GM12878 (cell line): ENCODE results near the gene UTP4. TPM values are rescaled to one million over a fixed set of nuclear protein-coding genes. Genes with fewer than 3 reads are reported as not detected.

Source experiments
- DPF2 ChIP-seq: fragments of 450-650 bp; IDR thresholded peaks from 2 replicates; pipeline ENCODE4 v1.6.1; 2017; ENCODE audit warnings: mild to moderate bottlenecking
- ETV6 ChIP-seq, 2 experiments: fragments of 450-650 bp in 1 of 2; IDR thresholded peaks in 1 of 2; conservative IDR thresholded peaks in 1 of 2; 2 replicates each; pipeline ENCODE4 v1.6.1; 2014; ENCODE audit warnings: antibody characterized with exemption in 1 of 2, borderline replicate concordance in 1 of 2, low read depth in 1 of 2, mild to moderate bottlenecking in 1 of 2, moderate library complexity in 1 of 2
- EZH2 ChIP-seq: IDR thresholded peaks from 2 replicates; pipeline ENCODE4 v1.6.1; 2012; ENCODE audit warnings: low read depth, mild to moderate bottlenecking, control low read depth, inconsistent platforms, low read length, borderline replicate concordance; ENCODE audit not compliant: control insufficient read depth
- HCFC1 ChIP-seq: fragments of 150-350 bp; IDR thresholded peaks from 2 replicates; pipeline ENCODE4 v1.6.1; 2014; ENCODE audit warnings: low read length
- HDAC6 ChIP-seq: fragments of 200-600 bp; sonication (generic); IDR thresholded peaks from one replicate; pipeline ENCODE4 v1.8.0; 2017; ENCODE audit warnings: antibody characterized with exemption; ENCODE audit not compliant: unreplicated experiment
- IKZF2 ChIP-seq, 2 experiments: fragments of 450-650 bp; IDR thresholded peaks; 2 replicates each; pipeline ENCODE4 v1.6.1; 2017; ENCODE audit warnings: mild to moderate bottlenecking in 2 of 2, moderate library complexity in 2 of 2
- KDM1A ChIP-seq: fragments of 200-600 bp; sonication (generic); IDR thresholded peaks from 2 replicates; pipeline ENCODE4 v1.6.1; 2016; ENCODE audit warnings: borderline replicate concordance
- PAX5 ChIP-seq: IDR thresholded peaks from 2 replicates; pipeline ENCODE4 v1.6.1; 2011; ENCODE audit warnings: low read depth, low read length, borderline replicate concordance
- PAX8 ChIP-seq: fragments of 450-650 bp; IDR thresholded peaks from 2 replicates; pipeline ENCODE4 v1.6.1; 2017; ENCODE audit warnings: mild to moderate bottlenecking, moderate library complexity
- RELA ChIP-seq: fragments of 450-650 bp; IDR thresholded peaks from 2 replicates; pipeline ENCODE4 v1.8.0; 2014; ENCODE audit warnings: borderline replicate concordance; ENCODE audit not compliant: partially characterized antibody
- SMARCA5 ChIP-seq: fragments of 450-650 bp; IDR thresholded peaks from 2 replicates; pipeline ENCODE4 v1.6.1; 2017; ENCODE audit warnings: mild to moderate bottlenecking
- STAT1 ChIP-seq: fragments of 450-650 bp; conservative IDR thresholded peaks from 2 replicates; pipeline ENCODE4 v1.6.1; 2014; ENCODE audit warnings: antibody characterized with exemption, mild to moderate bottlenecking
- polyA plus RNA-seq, 11 experiments: library from polyadenylated mRNA; depleted of rRNA in 4 of 11; unstranded in 6 of 11; stranded (reverse) in 5 of 11; fragments of >200 nt; fragmentation: Nextera tagmentation in 4 of 11; fragmentation: Illumina TruSeq in 1 of 11; extraction: Ambion mirVana in 4 of 11; extraction: Trizol in 1 of 11; gene quantifications; 1 replicate in 1 of 11; 2 replicates in 10 of 11; pipeline versions ENCODE4 v1.2.1 to v1.2.3, GENCODE V29; 2011 to 2016; ENCODE audit warnings: inconsistent platforms in 2 of 11, missing spikeins in 2 of 11, low read depth in 1 of 11
- total RNA-seq, 4 experiments: library from RNA; depleted of rRNA in 3 of 4; stranded (reverse); fragments of >200 nt in 3 of 4; fragmentation: Illumina TruSeq in 1 of 4; extraction: Trizol in 1 of 4; gene quantifications; 2 replicates each; pipeline versions ENCODE4 v1.2.1 to v1.2.3, GENCODE V29; 2013 to 2021
- TF ChIP-seq, protein P1 (sequence below): IDR thresholded peaks from 2 replicates; pipeline ENCODE4 v1.6.1; 2011; ENCODE audit warnings: borderline replicate concordance, low read depth, mild to moderate bottlenecking, moderate library complexity, low read length; ENCODE audit not compliant: insufficient read depth, poor library complexity, severe bottlenecking
- TF ChIP-seq, protein P2 (sequence below): fragments of 450-650 bp; IDR thresholded peaks from 2 replicates; pipeline ENCODE4 v1.6.1; 2017; ENCODE audit warnings: mild to moderate bottlenecking, moderate library complexity
- TF ChIP-seq, protein P3 (sequence below): fragments of 450-650 bp; IDR thresholded peaks from 2 replicates; pipeline ENCODE4 v1.6.1; 2017; ENCODE audit warnings: mild to moderate bottlenecking, moderate library complexity
- TF ChIP-seq, protein P4 (sequence below): IDR thresholded peaks from 2 replicates; pipeline ENCODE4 v1.6.1; 2011; ENCODE audit warnings: borderline replicate concordance, low read depth, mild to moderate bottlenecking, moderate library complexity, mixed read lengths, low read length; ENCODE audit not compliant: insufficient read depth; ENCODE audit errors: extremely low read length
- TF ChIP-seq, protein P5 (sequence below): IDR thresholded peaks from 2 replicates; pipeline ENCODE4 v1.6.1; 2011; ENCODE audit warnings: low read depth, low read length, improper control_type of control experiment, borderline replicate concordance

Gene UTP4
- total and polyA plus RNA-seq, 10 of the 15 experiments (the other 5 are each of a cell fraction or from before 2014, with no cell fraction given) = 32.5 to 131 (median 84.0) TPM

DNA sequence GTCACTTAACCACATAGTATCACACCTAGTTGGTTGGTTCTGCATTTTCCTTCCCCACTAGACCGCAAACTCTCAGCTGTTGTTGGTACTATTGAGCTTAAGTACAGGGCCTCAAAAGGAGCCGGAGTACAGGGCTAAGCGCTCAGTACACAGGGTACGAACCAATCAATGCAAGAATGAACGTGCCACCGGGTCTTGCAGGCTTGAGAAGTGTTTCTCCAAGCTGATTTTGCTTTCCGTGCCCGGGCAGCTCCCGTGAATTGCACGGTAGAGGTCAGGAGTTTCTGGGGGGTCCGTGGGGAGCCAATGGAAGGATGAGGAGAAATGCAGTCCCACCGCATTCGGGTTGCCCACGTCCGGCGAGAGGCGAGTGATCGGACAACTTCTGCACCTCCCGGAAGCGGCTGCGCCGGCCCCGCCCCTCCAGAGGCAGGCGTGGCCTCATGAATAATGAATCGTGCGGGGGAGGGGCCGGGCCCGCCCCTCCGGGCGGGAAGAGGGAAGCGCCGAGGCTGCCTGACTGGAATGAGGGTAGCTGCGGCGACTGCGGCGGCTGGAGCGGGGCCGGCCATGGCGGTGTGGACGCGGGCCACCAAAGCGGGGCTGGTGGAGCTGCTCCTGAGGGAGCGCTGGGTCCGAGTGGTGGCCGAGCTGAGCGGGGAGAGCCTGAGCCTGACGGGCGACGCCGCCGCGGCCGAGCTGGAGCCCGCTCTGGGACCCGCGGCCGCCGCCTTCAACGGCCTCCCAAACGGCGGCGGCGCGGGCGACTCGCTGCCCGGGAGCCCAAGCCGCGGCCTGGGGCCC, 54.4 kb downstream of the UTP4 start, which contains the start of gene SNTB2 (continued):
- TF ChIP-seq HCFC1 (no peak), SMARCA5 (peak; percentile 96), ETV6 (conservative IDR thresholded peaks at IDR 0.05 in 1 of 2, IDR thresholded peaks at IDR 0.05 in 1 of 2; ENCODE audit: borderline replicate concordance in 1 of 2, low read depth in 1 of 2) (no peak), DPF2 (peak; percentile 95), KDM1A (no peak), RELA (peak; percentile 48), HDAC6 (no peak), EZH2 (no peak), IKZF2 (IDR thresholded peaks at IDR 0.05) (peak; percentile 88 to 93), STAT1 (no peak), PAX5 (peak; percentile 80), PAX8 (no peak)
- TF ChIP-seq, protein P1, sequence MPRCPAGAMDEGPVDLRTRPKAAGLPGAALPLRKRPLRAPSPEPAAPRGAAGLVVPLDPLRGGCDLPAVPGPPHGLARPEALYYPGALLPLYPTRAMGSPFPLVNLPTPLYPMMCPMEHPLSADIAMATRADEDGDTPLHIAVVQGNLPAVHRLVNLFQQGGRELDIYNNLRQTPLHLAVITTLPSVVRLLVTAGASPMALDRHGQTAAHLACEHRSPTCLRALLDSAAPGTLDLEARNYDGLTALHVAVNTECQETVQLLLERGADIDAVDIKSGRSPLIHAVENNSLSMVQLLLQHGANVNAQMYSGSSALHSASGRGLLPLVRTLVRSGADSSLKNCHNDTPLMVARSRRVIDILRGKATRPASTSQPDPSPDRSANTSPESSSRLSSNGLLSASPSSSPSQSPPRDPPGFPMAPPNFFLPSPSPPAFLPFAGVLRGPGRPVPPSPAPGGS = peak; percentile 37
- TF ChIP-seq, protein P2, sequence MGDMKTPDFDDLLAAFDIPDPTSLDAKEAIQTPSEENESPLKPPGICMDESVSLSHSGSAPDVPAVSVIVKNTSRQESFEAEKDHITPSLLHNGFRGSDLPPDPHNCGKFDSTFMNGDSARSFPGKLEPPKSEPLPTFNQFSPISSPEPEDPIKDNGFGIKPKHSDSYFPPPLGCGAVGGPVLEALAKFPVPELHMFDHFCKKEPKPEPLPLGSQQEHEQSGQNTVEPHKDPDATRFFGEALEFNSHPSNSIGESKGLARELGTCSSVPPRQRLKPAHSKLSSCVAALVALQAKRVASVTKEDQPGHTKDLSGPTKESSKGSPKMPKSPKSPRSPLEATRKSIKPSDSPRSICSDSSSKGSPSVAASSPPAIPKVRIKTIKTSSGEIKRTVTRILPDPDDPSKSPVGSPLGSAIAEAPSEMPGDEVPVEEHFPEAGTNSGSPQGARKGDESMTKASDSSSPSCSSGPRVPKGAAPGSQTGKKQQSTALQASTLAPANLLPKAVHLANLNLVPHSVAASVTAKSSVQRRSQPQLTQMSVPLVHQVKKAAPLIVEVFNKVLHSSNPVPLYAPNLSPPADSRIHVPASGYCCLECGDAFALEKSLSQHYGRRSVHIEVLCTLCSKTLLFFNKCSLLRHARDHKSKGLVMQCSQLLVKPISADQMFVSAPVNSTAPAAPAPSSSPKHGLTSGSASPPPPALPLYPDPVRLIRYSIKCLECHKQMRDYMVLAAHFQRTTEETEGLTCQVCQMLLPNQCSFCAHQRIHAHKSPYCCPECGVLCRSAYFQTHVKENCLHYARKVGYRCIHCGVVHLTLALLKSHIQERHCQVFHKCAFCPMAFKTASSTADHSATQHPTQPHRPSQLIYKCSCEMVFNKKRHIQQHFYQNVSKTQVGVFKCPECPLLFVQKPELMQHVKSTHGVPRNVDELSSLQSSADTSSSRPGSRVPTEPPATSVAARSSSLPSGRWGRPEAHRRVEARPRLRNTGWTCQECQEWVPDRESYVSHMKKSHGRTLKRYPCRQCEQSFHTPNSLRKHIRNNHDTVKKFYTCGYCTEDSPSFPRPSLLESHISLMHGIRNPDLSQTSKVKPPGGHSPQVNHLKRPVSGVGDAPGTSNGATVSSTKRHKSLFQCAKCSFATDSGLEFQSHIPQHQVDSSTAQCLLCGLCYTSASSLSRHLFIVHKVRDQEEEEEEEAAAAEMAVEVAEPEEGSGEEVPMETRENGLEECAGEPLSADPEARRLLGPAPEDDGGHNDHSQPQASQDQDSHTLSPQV = no peak
- TF ChIP-seq, protein P3, sequence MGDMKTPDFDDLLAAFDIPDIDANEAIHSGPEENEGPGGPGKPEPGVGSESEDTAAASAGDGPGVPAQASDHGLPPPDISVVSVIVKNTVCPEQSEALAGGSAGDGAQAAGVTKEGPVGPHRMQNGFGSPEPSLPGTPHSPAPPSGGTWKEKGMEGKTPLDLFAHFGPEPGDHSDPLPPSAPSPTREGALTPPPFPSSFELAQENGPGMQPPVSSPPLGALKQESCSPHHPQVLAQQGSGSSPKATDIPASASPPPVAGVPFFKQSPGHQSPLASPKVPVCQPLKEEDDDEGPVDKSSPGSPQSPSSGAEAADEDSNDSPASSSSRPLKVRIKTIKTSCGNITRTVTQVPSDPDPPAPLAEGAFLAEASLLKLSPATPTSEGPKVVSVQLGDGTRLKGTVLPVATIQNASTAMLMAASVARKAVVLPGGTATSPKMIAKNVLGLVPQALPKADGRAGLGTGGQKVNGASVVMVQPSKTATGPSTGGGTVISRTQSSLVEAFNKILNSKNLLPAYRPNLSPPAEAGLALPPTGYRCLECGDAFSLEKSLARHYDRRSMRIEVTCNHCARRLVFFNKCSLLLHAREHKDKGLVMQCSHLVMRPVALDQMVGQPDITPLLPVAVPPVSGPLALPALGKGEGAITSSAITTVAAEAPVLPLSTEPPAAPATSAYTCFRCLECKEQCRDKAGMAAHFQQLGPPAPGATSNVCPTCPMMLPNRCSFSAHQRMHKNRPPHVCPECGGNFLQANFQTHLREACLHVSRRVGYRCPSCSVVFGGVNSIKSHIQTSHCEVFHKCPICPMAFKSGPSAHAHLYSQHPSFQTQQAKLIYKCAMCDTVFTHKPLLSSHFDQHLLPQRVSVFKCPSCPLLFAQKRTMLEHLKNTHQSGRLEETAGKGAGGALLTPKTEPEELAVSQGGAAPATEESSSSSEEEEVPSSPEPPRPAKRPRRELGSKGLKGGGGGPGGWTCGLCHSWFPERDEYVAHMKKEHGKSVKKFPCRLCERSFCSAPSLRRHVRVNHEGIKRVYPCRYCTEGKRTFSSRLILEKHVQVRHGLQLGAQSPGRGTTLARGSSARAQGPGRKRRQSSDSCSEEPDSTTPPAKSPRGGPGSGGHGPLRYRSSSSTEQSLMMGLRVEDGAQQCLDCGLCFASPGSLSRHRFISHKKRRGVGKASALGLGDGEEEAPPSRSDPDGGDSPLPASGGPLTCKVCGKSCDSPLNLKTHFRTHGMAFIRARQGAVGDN = no peak; the same call in 1 of the 2 replicates
- TF ChIP-seq, protein P4, sequence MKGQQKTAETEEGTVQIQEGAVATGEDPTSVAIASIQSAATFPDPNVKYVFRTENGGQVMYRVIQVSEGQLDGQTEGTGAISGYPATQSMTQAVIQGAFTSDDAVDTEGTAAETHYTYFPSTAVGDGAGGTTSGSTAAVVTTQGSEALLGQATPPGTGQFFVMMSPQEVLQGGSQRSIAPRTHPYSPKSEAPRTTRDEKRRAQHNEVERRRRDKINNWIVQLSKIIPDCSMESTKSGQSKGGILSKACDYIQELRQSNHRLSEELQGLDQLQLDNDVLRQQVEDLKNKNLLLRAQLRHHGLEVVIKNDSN = no peak
- TF ChIP-seq, protein P5, sequence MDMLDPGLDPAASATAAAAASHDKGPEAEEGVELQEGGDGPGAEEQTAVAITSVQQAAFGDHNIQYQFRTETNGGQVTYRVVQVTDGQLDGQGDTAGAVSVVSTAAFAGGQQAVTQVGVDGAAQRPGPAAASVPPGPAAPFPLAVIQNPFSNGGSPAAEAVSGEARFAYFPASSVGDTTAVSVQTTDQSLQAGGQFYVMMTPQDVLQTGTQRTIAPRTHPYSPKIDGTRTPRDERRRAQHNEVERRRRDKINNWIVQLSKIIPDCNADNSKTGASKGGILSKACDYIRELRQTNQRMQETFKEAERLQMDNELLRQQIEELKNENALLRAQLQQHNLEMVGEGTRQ = no peak
